Measurements from ENCODE around the gene XPO6.

XPO6 gene

GRCh38 chr16:28090646-28091377 is 121.0 kb downstream of the XPO6 start:
- H3K27ac ChIP-seq (replicated peaks) = no peak overlapping the region
- DNase-seq (ENCODE audit: low read depth in 1 of 2, low spot score in 1 of 2) = no peak

GRCh38 chr16:28089992-28090365 is 121.8 kb downstream of the XPO6 start:
- Histone ChIP-seq H3K27ac (replicated peaks) (no peak overlapping the region), H3K27me3 (ENCODE audit: insufficient read depth, poor library complexity, severe bottlenecking) (no peaks in the 10 kb centered on the region), H3K4me3 (replicated peaks; ENCODE audit: insufficient read depth, low read length) (no peak overlapping the region)
- DNase-seq (ENCODE audit: low read depth in 1 of 2, low spot score in 1 of 2) = no peak
- TF ChIP-seq GABPA (IDR thresholded peaks at IDR 0.05; ENCODE audit: low read depth) (no peak), CTCF (IDR thresholded peaks at IDR 0.05; ENCODE audit: insufficient read depth, low read length) (no peak), SPI1 (IDR thresholded peaks at IDR 0.05; ENCODE audit: borderline replicate concordance, low read depth) (no peak), REST (IDR thresholded peaks at IDR 0.05; ENCODE audit: insufficient replicate concordance, low read depth) (no peak), POLR2AphosphoS5 (IDR thresholded peaks at IDR 0.05; ENCODE audit: low read depth) (no peak)

More at GRCh38 chr16:28090646-28091377, 121.0 kb downstream of the XPO6 start:
- H3K4me3 ChIP-seq (replicated peaks; ENCODE audit: insufficient read depth, low read length) = no peak overlapping the region
- no peaks in the 10 kb centered on the region for H3K27me3 ChIP-seq (ENCODE audit: insufficient read depth, poor library complexity, severe bottlenecking)
- no peak for TF ChIP-seq SPI1 (IDR thresholded peaks at IDR 0.05; ENCODE audit: borderline replicate concordance, low read depth)
- no peak for TF ChIP-seq GABPA (IDR thresholded peaks at IDR 0.05; ENCODE audit: low read depth)
- TF ChIP-seq REST (IDR thresholded peaks at IDR 0.05; ENCODE audit: insufficient replicate concordance, low read depth) = no peak
- TF ChIP-seq CTCF (IDR thresholded peaks at IDR 0.05; ENCODE audit: insufficient read depth, low read length) = no peak
- TF ChIP-seq POLR2AphosphoS5 (IDR thresholded peaks at IDR 0.05; ENCODE audit: low read depth) = no peak; the same call in 1 of the 2 replicates

- Histone ChIP-seq H3K4me3 (replicated peaks; ENCODE audit: insufficient read depth, low read length) (no peak overlapping the region), H3K27me3 (ENCODE audit: insufficient read depth, poor library complexity, severe bottlenecking) (no peaks in the 10 kb centered on the region), H3K27ac (replicated peaks) (no peak overlapping the region)
- DNase-seq (ENCODE audit: low read depth in 1 of 2, low spot score in 1 of 2) = no peak
- TF ChIP-seq REST (IDR thresholded peaks at IDR 0.05; ENCODE audit: insufficient replicate concordance, low read depth) = no peak
- TF ChIP-seq CTCF (IDR thresholded peaks at IDR 0.05; ENCODE audit: insufficient read depth, low read length) = no peak
- no peak for TF ChIP-seq SPI1 (IDR thresholded peaks at IDR 0.05; ENCODE audit: borderline replicate concordance, low read depth)
- no peak for TF ChIP-seq POLR2AphosphoS5 (IDR thresholded peaks at IDR 0.05; ENCODE audit: low read depth)
- no peak for TF ChIP-seq GABPA (IDR thresholded peaks at IDR 0.05; ENCODE audit: low read depth)
Observed at GRCh38 chr16:28089205-28089991, 122.4 kb downstream of the XPO6 start.

Data from HL-60 (cell line).